ELF-1 (cell line): ENCODE results near the gene TRRAP.
"Not testable (repeated sequence)": the region's sequence is repeated elsewhere in the genome, so short reads cannot be mapped to it uniquely, and the experiment has no call there.

Experiments used
- DNase-seq: peaks from one replicate; pipeline ENCODE4 v3.0.0-alpha.2; 2016; ENCODE audit warnings: low read depth, low spot score

The TRRAP gene

DNA sequence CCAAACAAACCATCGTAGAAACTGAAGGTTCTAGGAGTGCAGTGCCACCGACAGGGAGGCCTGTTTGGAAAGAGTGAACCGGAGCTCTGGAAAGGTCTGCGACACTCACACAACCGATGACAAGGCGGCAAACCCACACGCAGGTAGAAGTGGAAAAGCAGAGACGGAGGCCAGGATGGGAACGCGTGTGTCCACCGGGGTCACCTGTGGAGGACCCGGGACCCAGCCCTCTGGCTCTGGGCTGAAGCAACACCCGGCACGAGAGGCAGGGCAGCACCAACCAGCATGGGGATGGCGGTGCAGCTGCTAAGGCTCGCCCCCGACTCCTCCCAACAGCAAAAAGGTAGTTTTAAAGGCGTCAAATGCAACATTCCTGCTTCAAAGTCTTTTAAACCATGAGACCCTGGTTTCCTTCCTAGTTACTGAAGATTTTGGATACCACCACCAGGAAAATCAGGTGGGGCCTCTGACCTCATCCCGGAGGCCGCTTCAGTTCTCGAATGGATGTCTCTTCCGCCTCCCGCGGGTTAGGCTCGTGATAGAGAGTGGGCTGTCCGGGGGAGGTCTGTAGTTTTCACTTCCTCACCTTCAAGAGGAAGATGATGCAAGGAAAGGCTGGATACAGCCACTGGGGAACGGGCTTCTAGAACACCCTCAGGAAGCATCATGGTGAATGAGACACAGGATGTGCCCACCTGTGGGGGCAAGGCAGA lies 150.1 kb downstream of the TRRAP start:
- no peak for DNase-seq

DNA sequence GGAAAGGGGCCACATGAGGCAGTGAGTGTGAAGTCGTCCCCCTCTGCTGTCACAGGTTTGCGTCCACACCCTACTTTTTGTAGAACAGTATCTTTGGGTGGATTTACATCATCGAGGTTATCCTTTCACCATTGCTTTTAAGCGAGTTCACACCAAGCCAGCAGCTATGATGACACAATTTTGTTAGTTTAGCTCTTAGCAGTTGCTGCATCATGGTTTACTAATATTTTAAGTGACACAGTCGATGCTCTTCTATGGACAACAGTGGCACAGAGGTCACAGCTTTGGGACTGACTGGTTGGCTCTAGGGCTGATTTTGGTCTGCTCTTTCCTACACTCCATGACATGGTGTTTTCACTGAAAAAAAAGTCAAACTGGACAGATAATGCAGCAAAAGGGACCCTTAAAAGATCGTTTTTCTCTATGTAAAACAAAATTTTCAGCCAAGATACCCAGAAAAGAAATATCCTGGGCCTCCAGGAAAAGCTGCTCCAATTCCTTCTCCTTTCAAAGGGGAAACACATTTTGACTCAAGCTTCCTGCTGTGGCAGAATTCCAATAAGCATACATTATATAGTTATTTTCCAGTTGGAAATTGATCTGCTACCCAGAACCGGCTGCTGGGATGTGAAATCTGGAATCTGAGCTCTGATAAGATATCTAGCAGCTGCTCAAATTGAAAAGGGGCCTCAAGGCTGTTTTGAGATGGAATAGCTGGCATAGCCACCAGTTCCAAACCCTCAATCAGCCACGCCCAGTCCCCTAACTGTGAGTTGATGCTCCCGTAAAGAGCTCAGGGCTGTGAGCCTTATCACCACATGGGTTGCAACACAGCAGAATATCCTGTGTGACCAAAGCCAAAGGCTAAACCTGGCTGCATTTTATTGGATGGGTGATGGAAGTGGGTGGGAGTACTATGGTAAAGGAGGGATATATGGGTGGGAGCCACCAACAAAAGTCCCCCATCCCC lies 151.4 kb downstream of the TRRAP start:
- DNase-seq: no peak

DNA sequence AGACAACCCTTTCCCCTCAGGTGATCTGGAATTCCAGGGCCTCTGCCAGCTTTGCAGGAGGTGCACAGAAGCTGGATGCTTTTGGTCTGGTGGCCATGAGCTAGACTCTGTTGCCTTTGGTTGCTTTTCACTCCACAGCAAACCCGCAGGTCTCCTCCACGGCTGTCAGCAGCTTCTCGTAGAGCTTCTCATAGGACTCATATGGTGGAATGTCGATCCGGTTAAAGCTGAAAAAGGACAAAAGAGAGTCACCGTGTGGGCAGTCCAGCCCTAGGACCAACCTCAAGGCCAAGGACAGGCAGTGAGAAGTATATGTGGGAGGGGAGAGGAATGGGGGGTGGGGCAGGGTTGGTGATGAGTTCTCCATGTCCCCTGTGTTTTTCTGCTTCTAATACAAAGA lies 152.1 kb downstream of the TRRAP start:
- no peak for DNase-seq

DNA sequence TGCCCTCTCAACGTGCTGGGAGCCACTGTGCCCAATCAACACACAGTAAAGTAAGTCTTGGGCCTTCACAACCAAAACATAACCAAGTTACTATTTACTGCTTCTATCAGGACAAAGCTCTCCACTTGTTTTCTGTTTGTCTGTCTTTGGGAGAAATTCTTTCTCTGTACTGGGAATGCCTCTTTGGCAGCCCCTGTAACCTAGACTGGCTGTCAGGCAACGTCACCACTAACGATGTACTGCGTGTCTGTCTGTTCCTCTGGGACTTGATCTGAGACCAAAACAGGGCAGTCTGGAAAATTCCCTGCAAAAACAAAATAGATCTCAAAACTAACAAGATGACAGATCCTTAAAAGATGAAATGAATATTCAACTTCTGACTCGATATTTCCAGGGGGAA lies 152.6 kb downstream of the TRRAP start:
- no peak for DNase-seq

DNA sequence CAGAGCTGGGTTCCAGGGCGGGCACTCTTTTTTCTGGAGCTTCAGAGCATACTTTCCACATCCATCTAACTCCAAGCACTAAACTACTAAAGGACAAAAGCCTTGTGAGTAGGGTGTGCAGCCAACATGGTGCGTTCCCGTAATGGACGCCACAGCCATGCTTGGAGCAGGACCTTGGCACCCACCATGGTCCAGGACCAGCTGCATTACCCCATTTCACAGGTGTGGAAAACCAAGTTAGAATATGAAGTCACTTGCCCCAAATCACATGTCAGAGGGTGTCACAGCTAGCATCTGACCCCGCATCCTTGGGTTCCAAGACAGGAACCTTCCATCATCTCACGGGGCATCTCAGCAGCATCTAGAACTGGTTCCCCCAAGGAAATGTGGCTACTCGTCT lies 153.2 kb downstream of the TRRAP start:
- DNase-seq: no peak

DNA sequence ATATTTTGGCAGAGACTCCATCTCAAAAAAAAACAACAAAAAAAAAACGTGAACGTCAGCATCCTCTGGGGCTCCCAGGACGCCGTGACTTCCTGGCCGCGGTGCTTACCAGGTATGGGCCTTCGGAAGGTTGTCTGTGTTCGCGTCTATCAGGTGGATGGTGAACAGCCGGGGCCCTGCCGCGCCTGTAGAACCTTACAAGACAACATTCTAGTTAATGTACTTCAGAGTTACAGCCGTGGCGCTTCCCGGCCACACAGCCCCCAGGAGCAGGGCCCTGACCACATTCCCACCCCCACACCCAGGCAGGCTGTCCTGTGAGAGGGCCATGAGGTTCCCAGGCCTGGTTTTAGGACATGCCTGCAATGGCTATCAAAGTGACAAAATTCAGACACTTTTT lies 154.6 kb downstream of the TRRAP start:
- no peak for DNase-seq

DNA sequence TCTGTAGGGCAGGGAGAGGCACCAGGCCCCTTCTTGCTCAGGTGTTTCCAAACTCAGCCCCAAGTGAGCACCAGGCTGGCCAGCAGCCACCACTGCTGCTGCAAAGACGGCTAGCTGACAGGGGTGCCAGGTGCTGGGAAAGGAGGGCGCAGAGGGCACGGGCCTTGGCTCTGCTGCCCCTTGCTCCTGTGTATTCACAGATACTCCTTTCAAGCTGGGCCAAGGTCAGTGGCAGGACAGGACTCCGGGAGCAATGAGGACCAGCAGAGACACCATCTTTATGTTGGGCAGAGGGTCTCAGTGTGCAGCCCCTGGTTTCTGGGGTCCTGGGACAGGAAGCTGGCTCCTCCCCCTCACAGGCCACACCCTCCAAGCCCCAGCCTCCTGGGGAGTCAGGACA lies 155.4 kb downstream of the TRRAP start:
- no peak for DNase-seq

DNA sequence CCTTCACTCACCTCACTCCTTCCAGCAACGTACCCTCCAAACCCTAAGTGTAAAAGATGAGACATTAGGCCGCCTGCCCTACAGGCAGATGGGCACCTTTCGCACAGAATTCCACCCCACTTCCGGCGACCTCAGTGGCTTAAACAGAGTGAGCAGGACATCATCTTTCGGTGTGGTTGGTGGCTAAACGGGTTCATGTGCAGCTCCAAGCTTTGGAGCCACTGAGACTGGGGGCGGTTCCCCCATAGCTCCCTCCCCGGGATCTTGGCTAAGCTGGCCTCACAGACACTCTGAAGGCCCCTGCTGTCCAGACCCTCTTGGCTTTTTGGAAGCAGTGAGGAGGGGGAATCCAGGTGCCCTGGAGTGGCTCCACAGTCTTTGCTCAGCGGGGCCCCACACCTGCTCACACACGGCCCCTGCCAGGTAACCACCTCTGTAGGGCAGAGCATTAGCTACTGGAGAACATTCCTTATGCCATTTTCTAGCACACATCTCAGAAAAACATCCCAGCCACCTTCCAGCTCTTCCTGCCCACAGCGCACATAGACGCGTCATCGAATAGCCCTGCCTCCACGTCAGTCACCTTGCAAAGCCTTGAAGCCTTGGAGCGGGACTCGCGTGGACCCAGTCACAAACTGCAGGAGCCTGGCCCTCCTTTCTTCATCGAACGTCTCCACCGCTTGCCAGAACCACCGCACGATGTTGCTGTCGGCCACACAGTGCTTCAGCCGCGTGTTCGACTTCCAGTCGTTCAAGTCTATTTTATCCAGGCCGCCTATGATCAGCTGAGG lies 156.8 kb downstream of the TRRAP start:
- DNase-seq: no peak

DNA sequence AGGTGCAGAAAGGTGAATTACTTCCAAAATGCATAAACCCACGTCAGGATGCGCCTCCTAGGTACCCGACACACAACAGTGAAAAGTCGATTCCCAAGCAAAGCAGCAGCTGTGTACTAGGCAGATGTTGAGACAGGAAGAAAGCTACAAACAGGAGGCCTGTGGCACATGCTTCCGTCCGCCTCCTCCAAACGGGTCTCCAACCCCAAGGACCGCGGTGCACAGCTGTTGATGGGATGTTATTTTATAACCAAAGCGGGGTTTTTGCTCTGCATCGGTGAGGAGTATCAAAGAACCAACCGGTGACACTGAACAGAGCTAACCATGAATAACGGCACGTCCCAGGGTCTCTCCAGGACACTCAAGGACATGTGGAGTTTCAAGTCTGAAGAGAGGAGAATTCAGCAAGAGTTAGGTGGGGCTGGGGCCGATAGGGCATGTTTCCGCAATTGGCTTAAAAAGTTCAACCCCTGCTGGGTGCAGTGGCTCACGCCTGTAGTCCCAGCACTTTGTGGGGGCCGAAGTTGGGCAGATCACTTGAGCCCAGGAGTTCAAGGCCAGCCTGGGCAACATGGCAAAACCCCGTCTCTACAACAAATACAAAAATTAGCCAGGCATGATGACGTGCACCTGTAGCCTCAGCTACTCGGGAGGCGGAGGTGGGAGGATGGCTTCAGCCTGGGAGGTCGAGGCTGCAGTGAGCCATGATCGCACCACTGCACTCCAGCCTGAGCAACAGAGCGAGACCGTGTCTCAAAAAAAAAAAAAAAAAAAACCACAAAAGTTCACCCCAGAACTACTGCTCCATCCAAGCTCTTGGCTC lies 157.6 kb downstream of the TRRAP start:
- DNase-seq: no peak

DNA sequence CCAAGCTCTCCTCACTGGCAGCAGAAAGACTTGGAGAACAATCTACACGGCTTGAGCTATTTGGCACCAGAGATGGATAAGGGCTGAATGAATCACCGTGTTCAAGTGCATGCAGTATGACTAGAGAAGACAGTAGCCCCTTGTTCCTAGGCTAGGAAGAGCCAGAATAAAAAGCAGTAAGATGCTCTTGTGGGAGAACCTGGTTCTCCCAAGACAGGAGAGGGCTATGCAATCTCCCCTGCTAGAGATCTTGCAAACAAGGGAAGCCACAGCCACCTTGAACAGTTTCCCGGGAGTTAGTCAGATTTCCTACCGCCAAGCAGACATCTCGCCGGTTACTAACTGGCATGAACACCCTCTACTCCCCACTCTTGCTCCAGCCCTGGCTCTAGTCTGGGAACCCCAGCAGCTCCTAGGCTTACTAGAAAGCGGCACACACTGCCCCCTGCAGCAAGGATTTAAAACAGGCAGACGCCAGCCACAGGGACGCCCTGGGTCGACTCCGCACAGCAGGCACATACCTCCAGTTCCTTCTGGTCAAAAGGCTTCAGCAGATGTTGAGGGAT lies 158.3 kb downstream of the TRRAP start:
- DNase-seq: peak; percentile 69

DNA sequence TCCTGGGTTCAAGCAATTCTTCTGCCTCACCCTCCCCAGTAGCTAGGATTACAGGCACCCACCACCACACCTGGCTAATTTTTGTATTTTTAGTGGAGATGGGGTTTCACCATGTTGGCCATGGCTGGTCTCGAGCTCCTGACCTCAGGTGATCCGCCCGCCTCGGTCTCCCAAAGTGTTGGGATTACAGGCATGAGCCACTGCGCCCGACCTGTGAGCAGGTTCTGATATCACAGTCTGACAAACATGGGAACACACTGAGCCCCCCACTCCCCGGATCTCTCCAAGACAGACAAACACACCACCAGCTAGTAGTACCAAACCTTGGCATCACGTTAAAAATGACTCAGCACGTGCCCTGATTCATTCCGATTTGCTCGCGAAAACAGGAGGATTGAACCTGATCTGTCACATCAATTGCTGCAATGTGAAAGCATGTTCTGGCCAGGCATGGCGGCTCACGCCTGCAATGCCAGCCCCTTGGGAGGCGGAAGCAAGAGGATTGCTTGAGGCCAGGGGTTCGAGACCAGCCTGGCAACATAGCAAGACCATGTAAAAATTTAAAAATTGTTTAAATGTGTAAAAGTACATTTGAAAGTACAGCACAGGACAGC lies 159.1 kb downstream of the TRRAP start:
- no peak for DNase-seq

DNA sequence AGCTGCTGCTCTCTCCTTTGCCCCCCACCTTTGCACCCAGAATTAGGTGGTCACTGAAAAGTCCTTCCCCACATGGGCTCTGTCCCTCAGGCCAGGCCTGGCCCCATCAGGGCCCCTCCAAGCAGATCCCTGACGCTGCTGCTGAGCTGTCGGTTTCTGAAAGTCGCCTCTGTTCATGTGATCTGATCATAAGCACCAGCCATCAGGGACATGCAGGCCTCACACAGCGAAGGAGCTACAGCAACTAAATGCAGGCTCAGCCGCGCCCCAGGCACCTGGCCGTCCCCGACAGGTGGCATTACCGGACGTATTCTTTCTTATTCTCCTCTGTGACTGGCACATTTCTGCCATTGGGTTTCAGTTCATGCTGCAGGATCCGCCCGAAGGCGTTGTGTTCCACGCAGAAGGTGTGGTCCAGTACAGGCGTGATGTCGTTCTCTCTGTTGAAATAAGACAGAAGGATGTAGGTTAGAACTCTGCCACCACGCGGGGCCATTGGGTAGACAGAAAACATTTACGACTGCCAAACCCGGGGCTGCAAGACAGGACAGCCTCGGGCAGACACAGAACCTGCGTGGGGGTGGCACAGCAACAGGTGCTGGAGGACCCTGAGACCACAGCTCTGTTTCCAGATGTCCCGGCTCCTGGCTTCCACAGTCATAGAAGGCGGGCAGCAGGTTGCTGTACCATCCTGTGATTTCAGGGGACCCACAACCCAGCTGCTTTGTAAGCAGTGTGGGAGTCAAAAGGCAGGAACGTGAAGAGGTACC lies 159.9 kb downstream of the TRRAP start:
- no peak for DNase-seq

DNA sequence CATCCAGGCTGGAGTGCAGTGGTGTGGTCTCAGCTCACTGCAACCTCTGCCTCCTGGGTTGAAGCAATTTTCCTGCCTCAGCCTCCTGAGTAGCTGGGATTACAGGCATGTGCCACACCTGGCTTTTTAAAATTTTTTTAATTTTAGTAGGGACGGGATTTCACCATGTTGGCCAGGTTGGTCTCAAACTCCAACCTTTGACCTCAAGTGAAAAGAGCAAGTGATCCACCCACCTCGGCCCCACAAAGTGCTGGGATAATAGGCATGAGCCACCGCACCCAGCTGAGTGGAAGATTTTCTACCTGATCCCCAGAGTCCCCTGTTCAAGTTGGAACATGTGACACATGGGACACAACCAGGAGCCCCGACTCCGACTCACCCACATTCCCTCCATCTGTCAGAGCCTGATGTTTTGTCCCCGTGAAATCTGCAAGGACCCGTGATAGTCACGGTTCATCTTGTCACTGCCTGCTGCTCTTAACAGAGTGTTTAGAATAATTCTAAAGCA lies 161.1 kb downstream of the TRRAP start:
- no peak for DNase-seq

DNA sequence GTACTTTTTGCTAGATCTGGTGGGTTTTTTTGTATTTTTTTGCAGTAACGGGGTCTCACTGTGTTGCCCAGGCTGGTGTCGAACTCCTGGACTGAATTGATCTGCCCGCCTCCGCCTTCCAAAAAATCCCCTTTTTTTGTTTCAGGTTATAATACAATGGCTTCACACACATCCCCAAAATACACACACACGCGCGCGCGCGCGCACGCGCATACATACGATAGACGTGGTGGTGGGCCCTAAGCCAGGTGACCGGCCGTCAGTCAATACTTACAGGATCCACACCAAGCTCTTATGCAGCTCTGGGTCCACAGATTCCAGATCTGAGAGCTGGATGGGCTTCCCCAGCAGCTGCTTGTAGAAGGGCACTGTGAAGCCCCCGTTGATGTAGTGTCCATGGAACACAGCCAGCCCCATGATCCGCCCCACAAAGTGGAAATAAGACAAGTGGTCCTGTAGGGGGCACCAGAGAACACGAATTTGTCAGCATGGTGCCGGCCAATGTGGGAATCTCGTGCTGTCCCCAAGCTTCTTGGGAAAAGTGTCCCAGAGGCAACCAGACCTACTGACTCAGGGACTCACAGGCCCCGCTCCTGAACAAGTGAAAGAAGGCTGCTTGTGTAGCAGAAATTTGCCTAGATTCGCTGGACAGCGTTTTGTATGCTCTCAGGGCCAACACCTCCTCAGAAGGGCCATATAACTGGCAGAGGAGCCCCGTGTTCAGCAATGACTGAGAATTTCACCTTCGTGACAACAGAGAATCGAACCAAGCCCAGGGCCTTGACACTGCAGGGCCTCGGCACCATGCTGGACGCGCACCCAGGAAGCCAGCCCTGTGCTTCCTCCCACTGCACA lies 162.0 kb downstream of the TRRAP start:
- DNase-seq: peak; percentile 86

DNA sequence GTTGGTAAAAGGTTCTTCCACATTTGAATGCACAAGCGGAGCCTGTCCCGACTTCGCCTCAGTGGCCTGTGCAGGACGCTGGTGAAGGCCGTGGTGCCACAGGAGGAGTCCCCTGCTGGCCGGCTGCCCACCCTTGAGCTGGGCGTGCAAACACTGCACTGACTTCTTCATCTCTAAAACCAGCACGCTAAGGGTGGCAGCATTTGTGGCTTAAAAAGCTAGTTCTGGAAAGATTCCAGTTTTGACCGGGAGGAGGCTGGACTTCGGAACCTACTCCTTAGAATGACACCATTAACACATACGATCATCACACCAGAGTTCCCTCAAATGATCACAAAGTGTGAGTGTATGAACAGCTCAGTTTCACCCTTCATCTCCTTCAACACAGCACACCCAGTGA lies 163.2 kb downstream of the TRRAP start:
- DNase-seq: no peak

DNA sequence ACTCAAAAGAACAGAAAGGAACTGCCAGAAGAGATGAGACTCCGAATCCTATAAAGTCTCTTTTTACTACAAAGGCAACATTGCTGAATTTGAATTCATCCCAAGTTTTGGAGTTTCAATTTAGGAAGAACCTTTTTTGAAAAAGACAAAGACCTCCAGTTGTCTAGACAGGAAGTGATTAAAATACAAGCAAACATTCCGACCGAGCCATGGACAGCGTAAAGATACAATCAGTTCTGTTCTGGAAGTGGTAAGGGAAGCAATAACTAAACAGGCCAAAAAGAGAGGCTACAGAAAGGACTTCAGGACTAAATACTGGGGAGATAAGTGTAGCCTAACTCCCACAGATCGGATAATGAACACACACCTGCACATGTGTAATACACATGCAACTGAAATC lies 164.6 kb downstream of the TRRAP start:
- no peak for DNase-seq

DNA sequence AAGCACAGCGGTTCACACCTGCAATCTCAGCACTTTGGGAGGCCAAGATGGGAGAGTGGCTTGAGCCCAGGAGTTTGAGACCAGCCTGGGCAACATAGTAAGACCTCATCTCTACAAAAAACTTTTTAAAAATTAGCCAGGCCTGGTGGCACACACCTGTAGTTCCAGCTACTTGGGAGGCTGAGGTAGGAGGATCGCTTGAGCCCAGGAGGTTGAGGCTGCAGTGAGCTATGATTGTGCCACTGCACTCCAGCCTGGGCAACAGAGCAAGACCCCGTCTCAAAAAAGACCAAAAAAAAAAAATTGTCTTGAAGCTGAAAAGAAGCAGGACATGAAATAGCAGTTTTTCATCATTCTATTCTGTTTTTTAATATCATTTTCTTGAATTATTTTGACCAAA lies 166.5 kb downstream of the TRRAP start:
- DNase-seq: not testable (repeated sequence)

DNA sequence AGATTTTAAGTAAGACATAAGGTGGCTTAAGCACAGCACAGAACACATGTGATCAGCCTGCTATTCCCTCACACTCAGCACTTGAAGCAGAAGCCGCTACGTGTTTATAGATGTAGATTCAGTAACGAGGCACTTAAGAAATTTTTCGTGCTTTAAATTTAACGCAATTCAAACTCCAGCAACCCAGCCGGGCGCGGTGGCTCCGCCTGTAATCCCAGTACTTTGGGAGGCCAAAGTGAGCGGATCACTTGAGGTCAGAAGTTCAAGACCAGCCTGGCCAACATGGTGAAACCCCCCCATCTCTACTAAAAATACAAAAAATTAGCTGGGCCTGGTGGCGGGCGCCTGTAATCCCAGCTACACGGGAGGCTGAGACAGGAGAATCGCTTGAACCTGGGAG lies 167.9 kb downstream of the TRRAP start:
- not testable (repeated sequence) for DNase-seq

DNA sequence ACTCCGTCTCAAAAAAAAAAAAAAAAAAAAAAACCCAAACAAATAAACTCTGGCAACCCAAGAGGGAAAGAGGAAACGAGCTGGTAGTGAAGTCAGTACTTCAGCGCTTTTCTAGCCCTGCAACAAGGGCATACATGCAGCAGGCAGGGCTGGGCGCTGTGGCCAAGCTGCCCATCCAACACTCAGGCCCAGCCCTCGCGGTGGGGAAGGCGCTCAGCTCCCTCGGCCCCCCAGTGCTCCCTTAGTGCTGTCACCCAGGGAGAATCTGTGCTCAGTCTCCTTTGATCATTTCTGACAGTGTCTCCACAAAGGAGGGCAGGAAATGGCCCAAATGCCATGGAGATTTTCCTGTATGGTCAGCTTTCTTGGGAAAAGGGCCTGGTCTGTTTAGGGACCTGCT lies 168.4 kb downstream of the TRRAP start:
- DNase-seq: no peak
